Measurements from ENCODE around the gene FAIM2.

FAIM2 gene

GRCh38 chr12:49917788-49918173 is 14.1 kb upstream of the FAIM2 start:
- no peak for DNase-seq (ENCODE audit: low read depth in 1 of 2, low spot score in 1 of 2)
- no peak for TF ChIP-seq CTCF (IDR thresholded peaks at IDR 0.05; ENCODE audit: insufficient read depth, low read length)
- TF ChIP-seq POLR2AphosphoS5 (IDR thresholded peaks at IDR 0.05; ENCODE audit: low read depth): no peak
- TF ChIP-seq REST (IDR thresholded peaks at IDR 0.05; ENCODE audit: insufficient replicate concordance, low read depth): no peak
- TF ChIP-seq SPI1 (IDR thresholded peaks at IDR 0.05; ENCODE audit: borderline replicate concordance, low read depth): no peak
- no peak for TF ChIP-seq GABPA (IDR thresholded peaks at IDR 0.05; ENCODE audit: low read depth)
- Histone ChIP-seq H3K27me3 (ENCODE audit: insufficient read depth, poor library complexity, severe bottlenecking) (no peaks in the 10 kb centered on the region), H3K4me3 (replicated peaks; ENCODE audit: insufficient read depth, low read length) (no peak overlapping the region), H3K27ac (replicated peaks) (no peak overlapping the region)

- Histone ChIP-seq H3K27me3 (ENCODE audit: insufficient read depth, poor library complexity, severe bottlenecking) (no peaks in the 10 kb centered on the region), H3K4me3 (replicated peaks; ENCODE audit: insufficient read depth, low read length) (no peak overlapping the region), H3K27ac (replicated peaks) (no peak overlapping the region)
- TF ChIP-seq SPI1 (IDR thresholded peaks at IDR 0.05; ENCODE audit: borderline replicate concordance, low read depth) (no peak), POLR2AphosphoS5 (IDR thresholded peaks at IDR 0.05; ENCODE audit: low read depth) (no peak), GABPA (IDR thresholded peaks at IDR 0.05; ENCODE audit: low read depth) (no peak), CTCF (IDR thresholded peaks at IDR 0.05; ENCODE audit: insufficient read depth, low read length) (no peak), REST (IDR thresholded peaks at IDR 0.05; ENCODE audit: insufficient replicate concordance, low read depth) (no peak)
- no peak for DNase-seq (ENCODE audit: low read depth in 1 of 2, low spot score in 1 of 2)
Measured at GRCh38 chr12:49917166-49917787, 13.6 kb upstream of the FAIM2 start.

GRCh38 chr12:49916129-49916919 is 12.6 kb upstream of the FAIM2 start:
- no peaks in the 10 kb centered on the region for H3K27me3 ChIP-seq (ENCODE audit: insufficient read depth, poor library complexity, severe bottlenecking)
- no peak for TF ChIP-seq GABPA (IDR thresholded peaks at IDR 0.05; ENCODE audit: low read depth)
- no peak for TF ChIP-seq POLR2AphosphoS5 (IDR thresholded peaks at IDR 0.05; ENCODE audit: low read depth)
- no peak for TF ChIP-seq REST (IDR thresholded peaks at IDR 0.05; ENCODE audit: insufficient replicate concordance, low read depth)
- TF ChIP-seq CTCF (IDR thresholded peaks at IDR 0.05; ENCODE audit: insufficient read depth, low read length): no peak
- TF ChIP-seq SPI1 (IDR thresholded peaks at IDR 0.05; ENCODE audit: borderline replicate concordance, low read depth): no peak
- no peak overlapping the region for H3K4me3 ChIP-seq (replicated peaks; ENCODE audit: insufficient read depth, low read length)
- DNase-seq (ENCODE audit: low read depth in 1 of 2, low spot score in 1 of 2): no peak
- no peak overlapping the region for H3K27ac ChIP-seq (replicated peaks)
